GM18517 (cell line): ENCODE measurements around the gene TAS1R2.
"Not testable (repeated sequence)": the region's sequence is repeated elsewhere in the genome, so short reads cannot be mapped to it uniquely, and the experiment has no call there.

Experiments used
- ATAC-seq: cut with Tn5 transposase; IDR thresholded peaks from one replicate; pipeline ENCODE4 v1.9.1; 2021; ENCODE audit warnings: mild to moderate bottlenecking, moderate library complexity; ENCODE audit not compliant: unreplicated experiment

The TAS1R2 gene

DNA sequence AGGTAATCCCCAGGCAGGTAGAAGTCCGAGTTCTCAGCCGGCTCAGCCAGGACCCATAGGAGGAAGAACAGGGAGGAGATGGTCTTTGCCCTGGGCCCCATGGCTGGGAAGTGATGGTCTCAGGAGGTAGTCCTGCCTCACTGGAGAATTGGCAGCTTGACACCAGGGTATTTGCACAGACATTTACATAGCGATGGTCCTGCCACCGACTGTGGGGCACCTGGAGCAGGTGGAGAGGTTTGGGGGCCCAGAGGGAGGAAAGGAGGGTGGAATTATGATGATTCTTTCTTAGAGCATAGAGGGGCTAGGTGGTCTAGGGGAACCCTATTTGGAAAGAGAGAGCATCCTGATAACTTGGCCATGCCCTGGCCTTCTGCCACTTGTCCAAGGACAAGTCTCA lies at the start of gene TAS1R2:
TAS1R2 (minus strand) TSS at position 101 of the 400 bp plus-strand sequence; CDS start at position 101, 0 bp downstream.
- no peak for ATAC-seq

DNA sequence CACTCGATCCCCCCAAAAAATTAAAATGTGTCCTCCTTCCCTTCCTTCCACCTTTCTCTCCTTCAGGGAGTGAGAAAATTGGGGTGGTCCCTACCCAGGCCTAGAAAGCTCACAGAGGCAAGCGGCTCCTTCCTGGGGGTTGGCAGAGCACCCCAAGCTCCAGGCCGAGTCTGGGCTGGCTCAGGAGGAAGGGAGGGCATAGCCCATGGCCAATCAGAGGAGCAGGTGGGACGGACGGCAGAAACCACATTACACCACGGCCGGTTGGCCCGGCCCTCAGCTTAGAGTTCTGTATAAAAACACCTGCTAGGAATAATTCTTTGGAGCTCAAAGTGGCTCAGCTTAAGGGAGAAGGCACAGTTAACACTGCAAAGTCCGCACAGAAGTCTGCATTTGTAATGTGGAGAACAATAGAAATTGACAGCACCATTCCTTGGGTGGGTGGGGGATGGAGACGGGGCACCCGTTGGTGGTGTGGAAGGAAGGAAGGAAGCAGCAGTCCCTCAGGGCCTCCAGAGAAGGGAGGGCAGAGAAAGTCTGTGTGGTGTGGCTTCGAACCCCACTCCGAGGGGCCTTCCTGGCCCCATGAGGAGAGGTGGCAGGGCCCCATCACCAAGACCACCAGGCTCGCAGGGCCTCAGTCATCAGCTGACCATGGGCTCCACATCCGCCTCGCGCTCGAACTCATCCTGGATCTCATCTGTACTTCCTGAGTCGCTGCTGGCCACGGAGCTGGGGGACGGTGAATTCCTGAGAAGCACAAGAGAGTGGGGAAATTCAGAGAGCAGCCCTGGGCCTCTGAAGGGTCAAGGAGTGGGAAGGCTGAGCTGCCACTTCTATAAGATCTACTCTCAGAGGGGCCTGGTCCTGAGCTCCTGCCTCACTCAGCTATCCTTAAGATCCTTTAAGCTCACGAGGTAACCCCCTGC lies 48.7 kb upstream of the TAS1R2 start:
- no peak for ATAC-seq

DNA sequence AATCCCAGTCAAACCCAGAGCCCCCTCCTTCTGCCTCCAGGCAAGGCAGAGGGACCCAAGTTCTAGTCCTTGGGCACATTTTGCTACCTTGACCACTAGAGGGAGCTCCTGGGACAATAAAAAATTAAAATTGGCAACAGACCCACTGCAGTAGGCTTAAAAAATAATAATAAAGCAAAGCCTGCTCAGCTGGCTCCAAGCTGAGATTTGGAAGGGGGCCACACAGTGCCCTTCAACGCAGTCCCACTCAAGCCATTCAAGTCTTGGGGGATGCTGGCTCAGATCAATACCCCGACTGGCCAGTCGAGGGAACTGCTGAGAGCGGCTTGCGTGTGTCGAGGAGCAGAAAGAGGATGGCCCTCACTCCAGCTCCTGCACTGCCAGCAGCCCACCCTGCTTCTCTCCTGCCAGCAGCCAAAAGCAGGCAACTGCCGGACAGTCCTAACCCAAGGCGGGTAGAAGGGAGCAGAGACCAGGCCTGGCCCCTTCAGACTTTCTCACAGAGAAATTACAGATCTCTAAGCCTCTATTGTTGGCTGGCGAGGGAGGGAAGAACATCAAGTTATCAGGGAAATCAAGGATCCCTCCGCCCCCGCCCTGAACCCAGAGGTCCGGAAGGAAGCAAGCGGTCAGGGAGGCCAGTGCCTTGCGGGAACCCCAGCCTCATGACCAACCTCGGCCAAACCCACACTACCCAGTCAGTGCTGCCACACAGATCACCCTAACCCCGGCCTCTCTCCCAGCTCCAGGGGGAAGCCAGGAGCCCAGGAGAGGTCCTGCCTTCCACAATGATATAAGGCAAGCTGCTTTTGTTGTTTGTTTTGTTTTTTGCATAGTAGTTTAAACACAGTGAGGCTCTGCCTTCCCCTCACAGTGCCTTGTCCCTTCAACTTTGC lies 47.8 kb upstream of the TAS1R2 start:
- no peak for ATAC-seq

DNA sequence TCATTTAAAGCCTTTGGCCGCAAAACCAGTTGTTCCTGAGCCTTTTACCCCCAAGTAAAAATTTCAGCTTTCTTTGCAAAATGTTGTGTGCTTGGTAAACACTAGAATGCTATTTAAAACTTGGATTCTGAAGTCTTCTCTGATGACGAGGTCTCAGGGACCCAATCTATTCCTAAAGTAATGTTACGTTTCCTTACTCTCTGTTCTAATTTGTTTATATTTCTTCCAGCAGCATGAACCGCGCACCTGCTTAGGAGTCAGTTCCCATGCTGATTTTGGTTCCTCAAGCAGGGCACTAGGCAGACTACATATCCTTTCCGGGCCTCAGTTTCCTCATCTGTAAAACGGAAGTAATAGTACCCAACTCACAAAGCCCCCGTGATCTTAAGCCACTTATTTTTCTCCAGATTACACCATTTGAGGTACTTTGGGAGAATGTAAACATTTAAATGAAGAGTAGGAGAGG lies 43.9 kb upstream of the TAS1R2 start:
- no peak for ATAC-seq

DNA sequence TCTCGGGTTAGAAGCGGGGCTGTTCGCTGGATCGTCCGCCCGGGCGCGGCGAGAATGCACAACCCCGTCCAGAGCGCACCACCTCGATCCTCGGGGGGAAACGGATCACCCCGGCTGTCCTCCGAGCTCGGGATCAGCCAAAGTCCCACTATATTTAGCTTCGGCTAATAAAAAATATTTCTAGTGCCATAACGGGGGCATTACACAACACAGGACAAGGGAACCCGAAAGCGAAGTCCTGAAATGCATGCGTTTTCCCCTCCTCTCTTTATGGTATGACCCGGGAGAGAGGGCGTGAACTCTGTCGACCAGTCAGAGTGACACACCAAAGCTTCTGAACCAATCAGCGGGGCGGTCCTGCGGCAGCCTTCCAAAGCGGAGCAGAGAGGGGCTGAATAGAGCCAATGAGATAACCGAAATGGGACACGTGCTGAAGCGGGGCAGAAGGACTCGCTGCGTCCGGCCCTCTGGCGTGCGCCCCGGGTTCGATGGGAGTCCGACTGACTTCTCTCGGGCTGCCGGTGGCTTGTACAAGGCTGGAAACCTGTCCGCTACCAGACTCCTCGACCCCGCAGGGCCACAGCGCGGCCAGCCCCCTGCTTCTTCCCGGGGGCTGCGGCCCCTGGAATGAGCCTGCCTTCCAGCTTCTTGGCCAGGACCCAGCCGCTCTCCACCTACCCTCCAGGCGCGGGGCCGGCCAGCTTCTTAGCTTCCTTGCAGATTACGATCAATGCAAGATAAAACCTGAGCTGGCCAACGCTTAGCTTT lies 43.2 kb upstream of the TAS1R2 start, which contains the start of gene ALDH4A1:
ALDH4A1 (minus strand) TSS at position 33 of the 768 bp plus-strand sequence; CDS start at position 1, 32 bp downstream.
- peak; percentile 96 for ATAC-seq

DNA sequence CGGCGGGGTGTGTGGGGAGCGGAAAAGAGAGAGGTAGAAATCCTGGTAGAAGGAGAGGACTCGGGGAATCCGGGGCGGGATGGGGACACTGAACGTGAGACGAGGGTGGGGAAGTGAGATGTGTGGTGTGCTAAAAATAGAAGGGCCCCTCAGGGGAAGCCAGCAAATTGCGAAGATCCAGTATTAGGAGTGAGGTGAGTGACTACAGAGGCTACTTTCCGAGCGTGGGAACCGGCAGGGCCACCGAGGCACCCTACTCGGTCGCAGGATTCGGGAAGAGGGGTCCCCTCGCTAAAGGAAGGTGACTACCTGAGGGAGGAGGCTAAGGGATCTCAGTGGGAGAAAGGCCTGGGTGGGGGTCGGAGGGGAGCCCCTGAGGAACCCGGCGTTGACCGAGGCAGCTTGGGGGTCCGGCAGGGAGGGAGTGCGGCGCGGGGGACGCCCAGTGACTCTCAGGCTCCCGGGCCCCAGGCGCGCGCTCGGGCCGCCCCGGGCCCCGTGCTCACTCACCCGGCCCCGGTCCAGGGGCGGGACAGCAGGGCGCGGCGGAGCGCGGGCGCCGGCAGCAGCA lies 42.6 kb upstream of the TAS1R2 start:
- no peak for ATAC-seq

DNA sequence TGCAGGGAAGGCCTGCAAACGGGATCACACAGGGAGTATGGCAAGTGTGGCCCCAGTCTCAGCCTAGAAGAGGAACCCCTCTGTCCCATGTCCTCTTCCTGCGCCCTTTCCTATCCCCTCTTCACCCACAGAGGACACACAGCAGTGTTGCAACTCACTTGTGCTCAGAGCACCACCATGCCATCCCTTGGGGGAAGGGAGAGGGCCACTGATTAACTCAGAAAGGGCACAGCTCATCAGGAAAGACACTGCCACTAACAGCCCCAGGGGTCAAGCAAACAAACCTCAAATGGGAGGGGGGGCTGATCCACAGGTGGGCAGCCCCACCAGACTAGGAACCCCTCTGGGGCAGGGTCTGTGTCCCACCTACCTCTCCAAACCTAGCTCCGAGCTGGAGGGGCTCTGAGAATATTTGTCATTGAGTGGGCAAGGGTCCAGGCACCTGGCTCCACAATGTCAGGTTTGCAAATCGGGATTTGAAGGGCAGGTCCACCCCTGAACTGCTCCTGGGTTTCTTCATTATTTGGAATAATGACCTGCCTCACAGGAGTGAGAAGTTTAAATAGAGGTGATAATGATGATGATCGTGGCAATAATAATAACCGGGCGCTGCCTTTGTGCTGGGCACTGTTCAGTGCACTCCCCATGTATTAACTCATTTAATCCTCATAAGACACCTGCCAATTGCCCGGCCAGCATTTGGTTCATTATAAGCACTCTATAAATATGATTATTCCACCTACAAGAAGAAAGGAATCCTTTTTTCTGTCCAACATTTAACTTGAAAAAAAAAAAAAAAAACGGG lies 41.9 kb upstream of the TAS1R2 start:
- no peak for ATAC-seq

DNA sequence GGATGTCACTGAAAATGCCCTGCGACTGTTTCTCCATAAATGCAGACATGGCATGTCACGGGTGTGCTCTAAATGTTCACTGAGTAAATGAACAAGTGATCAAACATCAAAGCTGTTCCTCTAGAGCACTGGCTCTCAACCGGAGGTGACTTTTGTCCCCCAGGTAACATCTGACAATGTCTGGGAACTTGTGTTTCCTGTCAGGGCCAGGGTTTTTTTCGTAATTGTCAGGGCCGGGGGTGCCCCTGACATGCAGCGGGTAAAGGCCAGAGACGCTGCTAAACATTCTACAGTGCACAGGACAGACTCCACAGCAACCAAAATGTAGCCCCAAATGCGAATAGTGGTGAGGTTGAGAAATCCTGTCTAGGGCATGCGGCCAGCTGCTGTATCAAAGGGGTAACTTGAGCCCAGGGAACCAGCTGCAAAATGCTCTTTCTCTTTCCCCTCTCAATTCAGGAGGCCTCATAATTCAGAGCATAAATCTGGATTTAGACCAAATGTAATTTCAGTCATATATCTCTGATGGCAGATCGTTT lies 40.9 kb upstream of the TAS1R2 start:
- ATAC-seq: no peak

DNA sequence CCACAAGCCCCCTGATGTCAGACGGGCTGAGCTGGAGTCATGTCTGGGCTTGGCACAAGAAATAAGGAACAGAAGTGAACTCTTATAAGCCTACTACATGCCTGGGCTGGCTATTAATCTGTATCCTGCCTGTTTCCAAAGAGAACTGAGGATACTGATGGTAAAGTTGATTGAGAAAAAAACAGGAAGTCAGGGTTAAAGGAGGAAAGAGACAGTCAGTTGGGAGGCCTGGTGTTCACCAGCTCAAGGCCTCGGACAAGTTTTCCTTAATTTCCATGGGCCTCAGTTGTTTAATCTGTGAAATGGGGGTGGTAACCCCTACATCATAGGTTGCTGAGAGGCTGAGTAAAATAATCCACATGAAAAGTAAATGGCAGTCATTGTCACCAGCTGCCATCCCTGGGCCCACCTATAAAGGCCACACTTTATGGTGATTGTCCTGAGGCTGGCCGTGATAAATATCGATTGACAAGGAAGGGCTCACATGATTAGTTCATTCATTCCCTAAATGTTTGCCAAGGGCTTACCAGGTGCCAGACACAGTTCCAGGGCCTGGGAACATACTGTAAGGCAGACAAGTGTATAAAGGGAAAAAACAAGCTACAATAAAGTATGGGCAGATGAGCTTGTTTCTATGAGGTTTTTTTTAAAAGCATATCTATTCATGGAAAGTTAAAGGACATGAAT lies 40.0 kb upstream of the TAS1R2 start:
- ATAC-seq: no peak

DNA sequence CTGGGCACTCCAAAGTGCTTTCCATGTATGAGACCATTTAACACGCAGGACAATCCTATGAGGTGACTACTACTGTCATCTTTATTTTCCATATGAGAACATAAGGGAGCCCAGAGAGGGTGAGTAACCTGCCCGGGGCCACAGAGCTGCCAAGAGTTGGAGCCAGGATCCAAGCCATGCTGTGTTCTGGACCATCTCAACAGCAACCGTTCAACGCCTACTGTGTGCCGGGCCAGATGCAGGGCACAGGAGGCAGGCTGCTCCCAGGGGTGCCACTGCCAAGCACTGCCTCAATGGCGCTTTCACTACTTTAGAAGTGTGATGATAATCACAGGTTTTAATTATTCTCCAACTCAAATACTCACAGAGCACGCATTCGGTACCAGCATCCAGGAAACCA lies 39.1 kb upstream of the TAS1R2 start:
- no peak for ATAC-seq

DNA sequence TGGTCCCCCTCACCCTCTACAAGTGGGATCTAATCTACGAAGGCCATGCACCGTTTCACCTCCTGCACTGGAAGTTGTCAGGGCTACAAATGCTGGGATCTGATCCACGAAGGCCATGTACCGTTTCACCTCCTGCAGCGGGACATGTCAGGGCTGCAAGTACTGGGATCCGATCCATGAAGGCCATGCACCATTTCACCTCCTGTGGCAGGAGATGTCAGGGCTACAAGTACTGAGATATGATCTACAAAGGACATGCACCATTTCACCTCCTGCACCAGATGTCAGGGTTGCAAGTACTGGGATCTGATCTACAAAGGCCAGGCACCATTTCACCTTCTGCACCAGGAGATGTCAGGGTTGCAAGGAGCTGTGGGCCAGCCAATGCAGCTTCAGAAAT lies 35.9 kb upstream of the TAS1R2 start:
- ATAC-seq: no peak

DNA sequence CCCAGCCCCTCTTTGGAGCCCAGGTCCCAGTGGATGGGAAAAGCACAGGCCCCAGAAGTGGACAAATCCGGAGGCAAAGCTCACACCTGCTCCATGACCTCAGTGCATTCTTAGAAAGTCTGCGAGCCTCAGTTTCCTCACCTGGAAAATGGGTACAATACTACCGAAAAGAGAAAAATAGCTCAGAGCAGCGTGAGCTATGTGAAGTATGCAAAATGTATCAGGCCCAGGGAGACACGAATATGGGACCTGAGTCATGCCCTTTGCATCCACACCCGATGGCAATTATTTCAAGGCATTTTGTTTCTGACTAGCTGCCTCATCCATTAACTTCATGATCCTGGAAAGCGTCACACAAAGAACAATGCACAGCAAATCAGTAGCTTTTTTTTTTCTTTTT lies 33.7 kb upstream of the TAS1R2 start:
- no peak for ATAC-seq

DNA sequence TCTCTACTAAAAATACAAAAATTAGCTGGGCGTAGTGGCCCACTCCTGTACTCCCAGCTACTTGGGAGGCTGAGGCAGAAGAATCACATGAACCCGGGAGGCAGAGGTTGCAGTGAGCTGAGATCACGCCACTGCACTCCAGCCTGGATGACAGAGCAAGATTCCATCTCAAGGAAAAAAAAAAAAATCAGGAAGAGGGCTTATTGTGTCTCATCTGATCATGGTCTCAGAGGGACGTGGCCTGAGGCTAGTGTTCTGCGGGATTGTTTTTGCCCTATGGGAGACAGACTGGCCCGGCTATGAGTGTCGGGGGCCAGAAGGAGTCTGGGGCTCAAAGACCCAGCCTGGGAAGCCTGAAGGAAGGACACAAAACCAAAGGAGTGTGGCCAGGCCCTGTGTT lies 32.4 kb upstream of the TAS1R2 start:
- ATAC-seq: not testable (repeated sequence)

DNA sequence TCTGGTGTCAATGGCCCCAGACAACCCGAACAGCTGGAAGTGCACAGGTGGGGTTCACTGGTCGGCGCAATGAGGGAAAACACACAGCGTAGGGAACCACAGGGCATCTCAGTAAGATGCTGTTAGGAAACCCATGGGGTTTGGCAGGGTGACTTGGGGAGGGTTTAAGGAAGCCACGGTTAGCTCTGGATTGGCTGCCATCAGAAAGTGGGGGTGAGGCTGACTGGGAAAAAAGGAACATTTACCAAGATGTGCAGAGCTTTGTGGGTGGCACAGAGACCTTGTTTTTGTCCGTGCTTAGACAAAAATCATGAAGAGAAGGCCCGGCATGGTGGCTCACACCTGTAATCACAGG lies 31.9 kb upstream of the TAS1R2 start:
- ATAC-seq: no peak

DNA sequence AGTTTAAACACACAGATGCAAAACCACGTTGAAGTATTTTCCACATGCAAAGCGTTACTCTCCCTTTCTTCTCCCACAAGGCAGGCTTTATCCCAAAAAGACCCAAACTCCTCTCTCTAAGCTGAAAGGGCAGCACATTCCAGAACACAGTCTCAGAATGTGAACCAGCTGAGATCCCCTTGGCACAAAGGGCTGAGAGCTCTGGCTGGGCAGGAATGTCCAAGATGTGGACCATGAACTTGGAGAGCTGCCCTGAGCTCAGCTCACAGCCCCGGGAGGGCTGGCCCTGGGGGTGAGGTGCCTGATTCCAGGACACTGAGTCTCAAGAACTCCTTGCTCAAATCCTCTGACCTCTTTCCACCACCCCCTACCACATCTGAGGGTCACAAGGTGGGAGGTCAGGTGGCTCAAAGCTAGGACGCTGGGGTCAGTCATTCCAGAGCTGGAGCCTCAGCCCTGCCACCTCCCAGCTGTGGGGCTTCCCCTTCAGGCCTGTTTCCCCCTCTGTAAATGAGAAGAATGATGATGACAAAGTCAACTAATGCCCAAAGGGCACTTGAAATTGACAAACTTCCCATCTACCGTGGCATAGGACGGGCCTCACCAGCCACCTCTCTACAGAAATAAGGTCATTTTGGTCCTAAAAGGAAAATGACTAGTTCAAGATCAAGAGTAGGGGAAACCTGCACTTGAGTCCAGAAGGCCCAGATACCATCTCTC lies 31.4 kb upstream of the TAS1R2 start:
- no peak for ATAC-seq

DNA sequence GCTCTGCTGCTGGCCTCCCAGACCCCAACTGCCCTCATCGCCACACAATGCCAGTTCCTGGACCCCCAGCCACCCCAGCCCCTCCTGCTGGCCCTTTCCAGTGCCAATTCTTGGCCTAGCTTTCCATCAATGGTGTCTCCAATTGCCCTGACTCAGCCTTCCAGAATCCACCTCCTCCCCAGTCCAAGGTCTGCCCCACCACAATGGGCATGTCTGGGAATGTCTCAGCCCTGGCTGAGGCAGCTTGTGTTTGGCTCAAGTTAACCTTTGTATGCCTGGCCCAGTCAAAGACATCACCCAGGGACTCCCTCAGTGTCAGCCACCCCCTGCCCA lies 26.5 kb upstream of the TAS1R2 start:
- no peak for ATAC-seq

DNA sequence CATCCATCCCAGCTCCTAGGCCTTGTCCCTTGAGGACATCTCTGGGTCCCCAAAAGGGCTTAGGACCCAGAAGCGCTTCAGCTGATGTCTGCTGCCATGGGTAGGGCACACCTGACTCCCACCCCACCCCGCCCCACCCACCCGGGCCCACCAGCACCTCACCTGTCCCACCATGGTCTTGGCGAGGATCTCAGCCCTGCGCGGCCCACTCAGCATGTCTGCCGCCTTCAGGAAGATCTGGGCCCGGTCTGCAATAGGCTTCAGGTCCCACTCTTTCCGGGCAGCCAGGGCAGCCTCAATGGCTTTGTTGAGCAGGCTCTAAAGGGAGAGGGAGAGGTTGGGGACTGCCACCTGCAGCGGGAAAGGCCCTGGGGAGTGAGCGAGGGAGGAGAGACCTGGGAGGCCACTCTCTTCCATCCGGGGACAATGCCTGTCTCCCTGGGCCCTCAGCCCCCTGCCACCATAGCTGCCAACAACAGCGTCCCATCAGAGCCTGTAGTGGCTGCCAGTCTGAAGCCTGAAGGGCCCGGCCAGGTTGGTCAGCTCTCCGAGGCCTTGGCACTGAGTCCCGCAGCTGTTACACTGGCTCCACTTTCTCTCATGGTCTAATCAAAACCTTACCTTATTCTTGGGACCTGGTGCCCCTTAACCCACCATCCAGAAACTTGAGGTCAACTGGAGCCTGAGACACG lies 26.0 kb upstream of the TAS1R2 start:
- ATAC-seq: no peak

DNA sequence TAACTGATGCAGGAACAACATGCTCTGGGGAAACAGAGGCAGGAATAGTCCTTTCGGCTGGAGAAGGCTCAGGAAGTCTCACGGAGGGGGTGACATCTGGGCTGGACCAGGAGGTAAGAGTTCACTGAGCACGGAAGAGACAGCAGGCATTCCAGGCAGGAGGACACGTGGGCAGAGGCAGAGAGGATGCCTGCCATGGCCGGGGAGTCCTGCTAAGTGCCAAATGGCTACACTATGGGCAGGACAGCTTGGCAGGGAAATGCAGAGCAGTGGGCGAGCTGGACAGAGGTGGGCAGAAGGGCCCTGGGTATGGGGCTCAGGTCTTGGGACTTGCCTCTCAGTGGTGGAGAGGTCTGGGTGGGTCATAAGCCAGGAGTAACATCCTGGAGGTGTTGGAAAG lies 25.3 kb upstream of the TAS1R2 start:
- ATAC-seq: no peak
